ENCODE results near the gene PTPRA. TPM values are rescaled to one million over a fixed set of nuclear protein-coding genes. Genes with fewer than 3 reads are reported as not detected.

Gene PTPRA
- total and polyA plus RNA-seq, 9 of the 15 experiments (the other 6 are each of a cell fraction or from before 2014, with no cell fraction given), result 3.4 to 80.5 (median 28.0) TPM

GRCh38 chr20:2866236-2866635 is 7.0 kb upstream of the PTPRA start:
- intact Hi-C loops (cut with micrococcal nuclease), result no loop called here
- peaks cover 10 to 11% of the 10 kb centered on the region in 2 experiments; a peak in 4 of 5 replicates for H3K4me1 ChIP-seq (replicated peaks in 1 of 2; ENCODE audit: control insufficient read depth in 2 of 2, insufficient read depth in 2 of 2, low read length in 2 of 2)
- POLR2A ChIA-PET, result interaction anchor here (0.7 to 1.1 kb wide), 3 partner anchors 8 to 148 kb away, joined by 3 to 6 read pairs (median 4); no protein-coding TSS in a partner anchor

More at GRCh38 chr20:2866236-2866635, 7.0 kb upstream of the PTPRA start:
- in situ Hi-C loops (cut with MboI), result no loop called here
- ATAC-seq (no peak), FAIRE-seq (no peak), DNase-seq (ENCODE audit: extremely low read depth in 1 of 4, low spot score in 3 of 4) (no peak)
- Histone ChIP-seq H3K9ac (ENCODE audit: insufficient read depth in 1 of 2, low read depth in 2 of 2, low read length in 2 of 2) (no peak overlapping the region; a peak in 1 of 4 replicates), H3K27ac (ENCODE audit: extremely low read depth, low read depth, low read length) (no peak overlapping the region), H3K36me3 (ENCODE audit: control insufficient read depth, insufficient read depth, low read length) (peaks cover 3% of the 10 kb centered on the region; the same call in 2 of the 3 replicates), H4K20me1 (replicated peaks; ENCODE audit: control insufficient read depth, insufficient read depth, low read length) (no peaks in the 10 kb centered on the region), H3K4me3 (no peak overlapping the region), H3K4me2 (ENCODE audit: insufficient read depth, low read length) (no peak overlapping the region), H2AFZ (ENCODE audit: low read depth, low read length) (no peak overlapping the region), H3K79me2 (ENCODE audit: control insufficient read depth, insufficient read depth, low read length) (no peaks in the 10 kb centered on the region), H3K9me3 (replicated peaks; ENCODE audit: control insufficient read depth, insufficient read depth, low read depth, low read length) (no peaks in the 10 kb centered on the region), H3K27me3 (ENCODE audit: control insufficient read depth in 2 of 2, insufficient read depth in 2 of 2, low read length in 2 of 2) (no peaks in the 10 kb centered on the region; a peak in 1 of 5 replicates), H3K9me1 (ENCODE audit: control insufficient read depth, insufficient read depth, low read length) (peaks cover 2% of the 10 kb centered on the region)
- BruUV-seq (replicated peaks), result no TSS peak
- WGBS (ENCODE audit: insufficient coverage, low coverage, missing lambda C conversion rate), result 100% methylated on average over 3 of the region's 11 CpGs
- TF ChIP-seq C11orf30 (IDR thresholded peaks at IDR 0.05; ENCODE audit: low read depth) (no peak), ZNF263 (CRISPR knock-in tag; IDR thresholded peaks at IDR 0.05; ENCODE audit: borderline replicate concordance) (no peak), ZBTB12 (CRISPR knock-in tag; IDR thresholded peaks at IDR 0.05) (no peak)
- TF ChIP-seq, protein P1, sequence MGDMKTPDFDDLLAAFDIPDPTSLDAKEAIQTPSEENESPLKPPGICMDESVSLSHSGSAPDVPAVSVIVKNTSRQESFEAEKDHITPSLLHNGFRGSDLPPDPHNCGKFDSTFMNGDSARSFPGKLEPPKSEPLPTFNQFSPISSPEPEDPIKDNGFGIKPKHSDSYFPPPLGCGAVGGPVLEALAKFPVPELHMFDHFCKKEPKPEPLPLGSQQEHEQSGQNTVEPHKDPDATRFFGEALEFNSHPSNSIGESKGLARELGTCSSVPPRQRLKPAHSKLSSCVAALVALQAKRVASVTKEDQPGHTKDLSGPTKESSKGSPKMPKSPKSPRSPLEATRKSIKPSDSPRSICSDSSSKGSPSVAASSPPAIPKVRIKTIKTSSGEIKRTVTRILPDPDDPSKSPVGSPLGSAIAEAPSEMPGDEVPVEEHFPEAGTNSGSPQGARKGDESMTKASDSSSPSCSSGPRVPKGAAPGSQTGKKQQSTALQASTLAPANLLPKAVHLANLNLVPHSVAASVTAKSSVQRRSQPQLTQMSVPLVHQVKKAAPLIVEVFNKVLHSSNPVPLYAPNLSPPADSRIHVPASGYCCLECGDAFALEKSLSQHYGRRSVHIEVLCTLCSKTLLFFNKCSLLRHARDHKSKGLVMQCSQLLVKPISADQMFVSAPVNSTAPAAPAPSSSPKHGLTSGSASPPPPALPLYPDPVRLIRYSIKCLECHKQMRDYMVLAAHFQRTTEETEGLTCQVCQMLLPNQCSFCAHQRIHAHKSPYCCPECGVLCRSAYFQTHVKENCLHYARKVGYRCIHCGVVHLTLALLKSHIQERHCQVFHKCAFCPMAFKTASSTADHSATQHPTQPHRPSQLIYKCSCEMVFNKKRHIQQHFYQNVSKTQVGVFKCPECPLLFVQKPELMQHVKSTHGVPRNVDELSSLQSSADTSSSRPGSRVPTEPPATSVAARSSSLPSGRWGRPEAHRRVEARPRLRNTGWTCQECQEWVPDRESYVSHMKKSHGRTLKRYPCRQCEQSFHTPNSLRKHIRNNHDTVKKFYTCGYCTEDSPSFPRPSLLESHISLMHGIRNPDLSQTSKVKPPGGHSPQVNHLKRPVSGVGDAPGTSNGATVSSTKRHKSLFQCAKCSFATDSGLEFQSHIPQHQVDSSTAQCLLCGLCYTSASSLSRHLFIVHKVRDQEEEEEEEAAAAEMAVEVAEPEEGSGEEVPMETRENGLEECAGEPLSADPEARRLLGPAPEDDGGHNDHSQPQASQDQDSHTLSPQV (IDR thresholded peaks at IDR 0.05), result no peak
- CTCF ChIA-PET (ENCODE audit: low intra/inter-chr PET ratio), result interaction anchor here (0.6 kb wide), 1 partner anchor 242 kb away, joined by 7 read pairs; no protein-coding TSS in a partner anchor

All from K562 (cell line).